ENCODE data around the gene DDR2.
"Not testable (repeated sequence)": the region's sequence is repeated elsewhere in the genome, so short reads cannot be mapped to it uniquely, and the experiment has no call there.

DNA sequence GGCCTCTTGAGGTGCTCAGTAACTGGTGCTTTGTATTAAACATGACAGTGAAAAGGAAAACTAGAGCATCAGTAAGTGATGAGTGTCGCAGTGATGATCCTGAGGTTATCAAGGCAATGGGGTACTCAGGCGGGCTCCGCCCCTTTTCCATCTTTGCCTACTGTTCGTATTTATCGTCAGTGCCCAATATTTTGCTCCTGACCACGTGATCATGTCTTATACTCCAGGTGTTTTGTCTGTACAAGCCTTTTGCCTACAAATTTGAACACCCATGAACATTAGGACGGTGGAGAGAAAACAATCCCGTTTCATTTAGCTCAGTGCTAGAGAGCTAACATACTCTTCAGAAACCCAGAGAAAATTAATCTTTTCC lies 158.7 kb downstream of the DDR2 start:
- TF ChIP-seq SUZ12 (IDR thresholded peaks at IDR 0.05; ENCODE audit: extremely low read depth, insufficient read depth, insufficient read length); YY1 (IDR thresholded peaks at IDR 0.05; ENCODE audit: insufficient read depth, insufficient read length): not testable (repeated sequence)
